ENCODE measurements around the gene FTCDNL1. TPM values are rescaled to one million over a fixed set of nuclear protein-coding genes. Genes with fewer than 3 reads are reported as not detected.

The FTCDNL1 gene
- total and polyA plus RNA-seq, 9 of the 15 experiments (the other 6 are each of a cell fraction or from before 2014, with no cell fraction given), result 0.13 to 0.58 (median 0.32) TPM

- in situ Hi-C loops (cut with MboI) (loop anchor here (25.0 kb wide), 1 partner anchor 1416 kb away; no protein-coding TSS in a partner anchor), intact Hi-C loops (cut with micrococcal nuclease) (no loop called here)
- no peak overlapping the region for H3K27ac ChIP-seq (ENCODE audit: extremely low read depth, low read depth, low read length)
- no peaks in the 10 kb centered on the region for H3K9me1 ChIP-seq (ENCODE audit: control insufficient read depth, insufficient read depth, low read length)
- H4K20me1 ChIP-seq (replicated peaks; ENCODE audit: control insufficient read depth, insufficient read depth, low read length), result no peaks in the 10 kb centered on the region
- H3K27me3 ChIP-seq (ENCODE audit: control insufficient read depth in 2 of 2, insufficient read depth in 2 of 2, low read length in 2 of 2), result no peaks in the 10 kb centered on the region; a peak in 1 of 5 replicates
- H3K4me2 ChIP-seq (ENCODE audit: insufficient read depth, low read length), result no peak overlapping the region
- WGBS (ENCODE audit: insufficient coverage, low coverage, missing lambda C conversion rate), result 0% methylated on average over 2 of the region's 2 CpGs
- no peaks in the 10 kb centered on the region for H3K79me2 ChIP-seq (ENCODE audit: control insufficient read depth, insufficient read depth, low read length)
- ATAC-seq (no peak), FAIRE-seq (no peak), DNase-seq (ENCODE audit: extremely low read depth in 1 of 4, low spot score in 3 of 4) (no peak)
- H3K9me3 ChIP-seq (replicated peaks; ENCODE audit: control insufficient read depth, insufficient read depth, low read depth, low read length), result no peaks in the 10 kb centered on the region
- no peak overlapping the region for H3K9ac ChIP-seq (ENCODE audit: insufficient read depth in 1 of 2, low read depth in 2 of 2, low read length in 2 of 2)
- no peaks in the 10 kb centered on the region for H3K36me3 ChIP-seq (ENCODE audit: control insufficient read depth, insufficient read depth, low read length)
- H3K4me3 ChIP-seq, result no peak overlapping the region
- CTCF ChIA-PET (ENCODE audit: low intra/inter-chr PET ratio), result no interaction called here
- H2AFZ ChIP-seq (ENCODE audit: low read depth, low read length), result no peak overlapping the region
- H3K4me1 ChIP-seq (replicated peaks in 1 of 2; ENCODE audit: control insufficient read depth in 2 of 2, insufficient read depth in 2 of 2, low read length in 2 of 2), result no peaks in the 10 kb centered on the region
- BruUV-seq (replicated peaks), result no TSS peak
- no peak for TF ChIP-seq PREB (CRISPR knock-in tag; IDR thresholded peaks at IDR 0.05)
- no peak for TF ChIP-seq KLF6 (CRISPR knock-in tag; IDR thresholded peaks at IDR 0.05; ENCODE audit: borderline replicate concordance)
- POLR2A ChIA-PET, result no interaction called here
These were observed 123.2 kb downstream of the FTCDNL1 start for GRCh38 chr2:199727801-199728200.

GRCh38 chr2:199727306-199727705 lies 123.7 kb downstream of the FTCDNL1 start:
- Histone ChIP-seq H3K4me2 (ENCODE audit: insufficient read depth, low read length) (no peak overlapping the region), H3K79me2 (ENCODE audit: control insufficient read depth, insufficient read depth, low read length) (no peaks in the 10 kb centered on the region), H4K20me1 (replicated peaks; ENCODE audit: control insufficient read depth, insufficient read depth, low read length) (no peaks in the 10 kb centered on the region), H3K4me3 (no peak overlapping the region), H2AFZ (ENCODE audit: low read depth, low read length) (no peak overlapping the region), H3K9ac (ENCODE audit: insufficient read depth in 1 of 2, low read depth in 2 of 2, low read length in 2 of 2) (no peak overlapping the region), H3K9me3 (replicated peaks; ENCODE audit: control insufficient read depth, insufficient read depth, low read depth, low read length) (no peaks in the 10 kb centered on the region), H3K9me1 (ENCODE audit: control insufficient read depth, insufficient read depth, low read length) (no peaks in the 10 kb centered on the region), H3K27ac (ENCODE audit: extremely low read depth, low read depth, low read length) (no peak overlapping the region), H3K27me3 (ENCODE audit: control insufficient read depth in 2 of 2, insufficient read depth in 2 of 2, low read length in 2 of 2) (no peaks in the 10 kb centered on the region; a peak in 1 of 5 replicates), H3K36me3 (ENCODE audit: control insufficient read depth, insufficient read depth, low read length) (no peaks in the 10 kb centered on the region), H3K4me1 (replicated peaks in 1 of 2; ENCODE audit: control insufficient read depth in 2 of 2, insufficient read depth in 2 of 2, low read length in 2 of 2) (no peaks in the 10 kb centered on the region)
- intact Hi-C loops (cut with micrococcal nuclease) (no loop called here), in situ Hi-C loops (cut with MboI) (loop anchor here (25.0 kb wide), 1 partner anchor 1415 kb away; no protein-coding TSS in a partner anchor)
- no peak for DNase-seq (ENCODE audit: extremely low read depth in 1 of 4, low spot score in 3 of 4)
- no peak for FAIRE-seq
- POLR2A ChIA-PET, result no interaction called here
- no peak for ATAC-seq
- CTCF ChIA-PET (ENCODE audit: low intra/inter-chr PET ratio), result no interaction called here
- WGBS (ENCODE audit: insufficient coverage, low coverage, missing lambda C conversion rate), result 0% methylated on average over 1 of the region's 1 CpG
- BruUV-seq (replicated peaks), result no TSS peak
- TF ChIP-seq MXI1 (IDR thresholded peaks at IDR 0.05; ENCODE audit: low read depth, low read length), result no peak
- no peak for TF ChIP-seq XRCC3 (IDR thresholded peaks at IDR 0.05)
- no peak for TF ChIP-seq MEF2A (IDR thresholded peaks at IDR 0.05; ENCODE audit: control insufficient read depth, low read depth, low read length)
- no peak for TF ChIP-seq IRF2 (CRISPR knock-in tag; IDR thresholded peaks at IDR 0.05)
- TF ChIP-seq SREBF1 (IDR thresholded peaks at IDR 0.05; ENCODE audit: borderline replicate concordance, low read depth, low read length), result no peak
- TF ChIP-seq NFYB (IDR thresholded peaks at IDR 0.05; ENCODE audit: extremely low read depth, insufficient read length), result no peak
- no peak for TF ChIP-seq ZNF707 (CRISPR knock-in tag; conservative IDR thresholded peaks at IDR 0.05)
- no peak for TF ChIP-seq PBX2 (CRISPR knock-in tag; IDR thresholded peaks at IDR 0.05; ENCODE audit: low read depth)
- no peak for TF ChIP-seq PBX2 (tag; conservative IDR thresholded peaks at IDR 0.05; ENCODE audit: low read depth)
- no peak for TF ChIP-seq RBBP5 (IDR thresholded peaks at IDR 0.05; ENCODE audit: borderline replicate concordance, insufficient read depth, low read length, poor library complexity, severe bottlenecking)

Measured in K562 (cell line).